Mesothelial cell of epicardium (in vitro differentiated cells): ENCODE data around the gene UBXN10. TPM values are rescaled to one million over a fixed set of nuclear protein-coding genes. Genes with fewer than 3 reads are reported as not detected.

ENCODE experiments used
- DNase-seq, 2 experiments: peaks; one replicate each; pipeline ENCODE4 v3.0.0; 2021; ENCODE audit warnings: low spot score in 2 of 2; ENCODE audit not compliant: unreplicated experiment in 2 of 2
- H3K27ac Mint-ChIP-seq: 2 replicates; pipeline ENCODE4 v1.8.0; 2021; ENCODE audit warnings: mixed read lengths
- H3K27me3 Mint-ChIP-seq: 2 replicates; pipeline ENCODE4 v1.8.0; 2021; ENCODE audit warnings: low read depth, mixed read lengths
- H3K36me3 Mint-ChIP-seq: 2 replicates; pipeline ENCODE4 v1.8.0; 2021; ENCODE audit warnings: mixed read lengths
- H3K4me1 Mint-ChIP-seq: 2 replicates; pipeline ENCODE4 v1.8.0; 2021; ENCODE audit warnings: mixed read lengths
- H3K4me3 Mint-ChIP-seq: 2 replicates; pipeline ENCODE4 v1.8.0; 2021; ENCODE audit warnings: mild to moderate bottlenecking, moderate library complexity, mixed read lengths
- H3K9me3 Mint-ChIP-seq: 2 replicates; pipeline ENCODE4 v1.8.0; 2021; ENCODE audit warnings: mixed read lengths
- CTCF ChIP-seq: fragments of 200-600 bp; sonication (generic); IDR thresholded peaks from one replicate; pipeline ENCODE4 v1.5.0; 2021; ENCODE audit warnings: antibody characterized with exemption; ENCODE audit not compliant: unreplicated experiment
- total RNA-seq: library from RNA; stranded (reverse); gene quantifications from 3 replicates; pipeline ENCODE4 v1.2.1, GENCODE V29; 2021

Gene UBXN10
- total RNA-seq, 1 donor from 2014 or later = 2.3 TPM

GRCh38 chr1:20143318-20143717 is 42.6 kb upstream of the UBXN10 start:
- Mint-ChIP-seq H3K27me3 (no peaks in the 10 kb centered on the region), H3K36me3 (no peaks in the 10 kb centered on the region), H3K9me3 (no peaks in the 10 kb centered on the region), H3K4me3 (no peak overlapping the region), H3K4me1 (no peaks in the 10 kb centered on the region), H3K27ac (no peak overlapping the region)
- no peak for DNase-seq
- no peak for TF ChIP-seq CTCF

- no peak for TF ChIP-seq CTCF
- Mint-ChIP-seq H3K4me1 (no peaks in the 10 kb centered on the region), H3K36me3 (no peaks in the 10 kb centered on the region), H3K4me3 (no peak overlapping the region), H3K27me3 (no peaks in the 10 kb centered on the region), H3K27ac (no peak overlapping the region), H3K9me3 (no peaks in the 10 kb centered on the region)
- no peak for DNase-seq
These were observed 41.9 kb upstream of the UBXN10 start for GRCh38 chr1:20143734-20144565.

- Mint-ChIP-seq H3K27ac (no peak overlapping the region), H3K9me3 (no peaks in the 10 kb centered on the region), H3K36me3 (no peaks in the 10 kb centered on the region), H3K27me3 (no peaks in the 10 kb centered on the region), H3K4me1 (peaks cover 9% of the 10 kb centered on the region), H3K4me3 (no peak overlapping the region)
- no peak for DNase-seq
- no peak for TF ChIP-seq CTCF
These were observed 37.9 kb upstream of the UBXN10 start for GRCh38 chr1:20147846-20148570.

GRCh38 chr1:20148571-20149500 is 37.1 kb upstream of the UBXN10 start:
- H3K27ac Mint-ChIP-seq = no peak overlapping the region
- H3K4me1 Mint-ChIP-seq = peaks cover 13% of the 10 kb centered on the region
- no peak for TF ChIP-seq CTCF
- no peak for DNase-seq
- no peaks in the 10 kb centered on the region for H3K9me3 Mint-ChIP-seq
- H3K36me3 Mint-ChIP-seq = no peaks in the 10 kb centered on the region
- H3K4me3 Mint-ChIP-seq = no peak overlapping the region
- no peaks in the 10 kb centered on the region for H3K27me3 Mint-ChIP-seq

- H3K27ac Mint-ChIP-seq = no peak overlapping the region
- H3K4me3 Mint-ChIP-seq = no peak overlapping the region
- DNase-seq = no peak
These were observed 36.1 kb upstream of the UBXN10 start for GRCh38 chr1:20149601-20150325.

More at GRCh38 chr1:20149601-20150325, 36.1 kb upstream of the UBXN10 start:
- TF ChIP-seq CTCF = no peak
- Mint-ChIP-seq H3K27me3 (no peaks in the 10 kb centered on the region), H3K4me1 (peaks cover 16% of the 10 kb centered on the region), H3K36me3 (no peaks in the 10 kb centered on the region), H3K9me3 (no peaks in the 10 kb centered on the region)
